ENCODE data around the gene POLDIP2.

- TF ChIP-seq RCOR1 (IDR thresholded peaks at IDR 0.05; ENCODE audit: low read length): no peak
- no peak for TF ChIP-seq EP300 (IDR thresholded peaks at IDR 0.05; ENCODE audit: borderline replicate concordance in 1 of 2, low read depth in 1 of 2, low read length in 1 of 2)
These were observed 31.2 kb downstream of the POLDIP2 start for GRCh38 chr17:28326114-28326513.

Measured in SK-N-SH (cell line).